ENCODE results near the gene BCL2L1.

The BCL2L1 gene

DNA sequence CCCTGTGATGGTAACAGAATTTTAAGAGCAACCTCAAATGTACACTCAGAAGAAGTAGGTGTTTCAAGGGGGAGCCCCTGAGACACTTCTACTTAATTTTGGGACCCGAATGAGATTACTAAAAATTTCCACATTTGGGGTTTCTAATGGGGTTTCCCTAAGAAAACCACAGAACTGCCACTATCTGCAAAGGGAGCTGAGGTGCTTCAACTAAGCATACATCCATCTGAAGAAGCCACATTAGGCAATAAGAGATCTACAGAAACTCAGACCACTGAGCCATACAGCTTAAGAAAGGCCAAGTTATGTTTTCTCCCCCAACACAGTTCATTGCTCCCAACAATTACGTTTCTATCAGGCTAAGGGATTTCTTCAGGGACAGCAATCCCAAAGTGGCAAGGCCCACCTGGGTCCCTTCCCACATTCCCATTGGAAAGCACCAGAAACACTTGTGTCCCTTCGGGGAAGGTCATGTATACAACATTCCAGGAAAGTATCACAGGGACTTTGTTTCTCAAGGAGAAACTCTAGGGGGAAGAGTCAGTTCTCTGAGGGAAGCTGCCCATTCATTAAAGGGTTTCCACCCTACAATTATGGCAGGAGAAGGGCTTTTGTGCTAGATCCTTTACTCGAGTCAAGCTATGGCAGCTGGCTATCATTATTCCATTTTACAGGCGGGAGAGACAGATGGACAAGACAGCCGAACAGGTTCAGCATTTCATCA, 5.0 kb downstream of the BCL2L1 start:
- TF ChIP-seq, protein P1, sequence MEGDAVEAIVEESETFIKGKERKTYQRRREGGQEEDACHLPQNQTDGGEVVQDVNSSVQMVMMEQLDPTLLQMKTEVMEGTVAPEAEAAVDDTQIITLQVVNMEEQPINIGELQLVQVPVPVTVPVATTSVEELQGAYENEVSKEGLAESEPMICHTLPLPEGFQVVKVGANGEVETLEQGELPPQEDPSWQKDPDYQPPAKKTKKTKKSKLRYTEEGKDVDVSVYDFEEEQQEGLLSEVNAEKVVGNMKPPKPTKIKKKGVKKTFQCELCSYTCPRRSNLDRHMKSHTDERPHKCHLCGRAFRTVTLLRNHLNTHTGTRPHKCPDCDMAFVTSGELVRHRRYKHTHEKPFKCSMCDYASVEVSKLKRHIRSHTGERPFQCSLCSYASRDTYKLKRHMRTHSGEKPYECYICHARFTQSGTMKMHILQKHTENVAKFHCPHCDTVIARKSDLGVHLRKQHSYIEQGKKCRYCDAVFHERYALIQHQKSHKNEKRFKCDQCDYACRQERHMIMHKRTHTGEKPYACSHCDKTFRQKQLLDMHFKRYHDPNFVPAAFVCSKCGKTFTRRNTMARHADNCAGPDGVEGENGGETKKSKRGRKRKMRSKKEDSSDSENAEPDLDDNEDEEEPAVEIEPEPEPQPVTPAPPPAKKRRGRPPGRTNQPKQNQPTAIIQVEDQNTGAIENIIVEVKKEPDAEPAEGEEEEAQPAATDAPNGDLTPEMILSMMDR (IDR thresholded peaks at IDR 0.05; ENCODE audit: insufficient read depth, low read length, poor library complexity, severe bottlenecking), result no peak
- Histone ChIP-seq H3K4me3 (replicated peaks; ENCODE audit: low read depth, low read length) (peak overlapping the region; percentile 46), H3K27me3 (replicated peaks; ENCODE audit: control insufficient read depth, insufficient read depth, low read length) (no peaks in the 10 kb centered on the region), H3K36me3 (ENCODE audit: control insufficient read depth, insufficient read depth, low read length) (peaks cover 10% of the 10 kb centered on the region)
- DNase-seq (ENCODE audit: extremely low read depth, insufficient read length), result peak; percentile 52

DNA sequence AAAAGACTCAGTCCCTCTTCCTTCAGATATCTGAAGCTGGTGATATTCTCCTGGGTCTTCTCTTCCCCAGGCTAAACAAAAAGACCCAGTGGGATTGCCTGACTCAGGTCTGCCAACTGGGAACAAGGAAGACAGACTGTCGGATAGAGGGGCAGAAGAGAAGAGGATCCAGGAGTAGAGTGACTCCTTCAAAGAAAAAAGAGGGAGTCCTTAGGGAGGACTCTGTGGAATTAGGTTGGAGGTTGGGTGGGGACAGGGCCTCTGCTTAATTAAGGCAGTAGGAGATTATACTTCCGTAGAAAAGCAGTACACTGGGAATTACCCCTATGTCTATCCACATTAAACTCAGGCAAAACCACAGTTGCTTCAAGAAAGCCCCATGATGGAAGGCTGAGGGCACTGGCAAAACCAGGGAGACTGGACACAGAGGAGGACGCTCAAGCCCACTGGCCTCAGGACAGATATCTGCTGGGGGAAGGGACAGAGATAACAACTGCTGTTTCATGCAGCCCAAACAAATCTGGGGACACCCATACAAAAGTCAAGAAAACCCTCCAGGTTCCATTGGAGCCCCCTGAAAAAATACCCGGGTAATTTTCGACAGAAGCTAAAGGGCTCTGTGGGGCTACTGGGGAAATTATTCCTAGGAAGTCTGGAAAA, 5.7 kb downstream of the BCL2L1 start:
- TF ChIP-seq, protein P1 (IDR thresholded peaks at IDR 0.05; ENCODE audit: insufficient read depth, low read length, poor library complexity, severe bottlenecking), result no peak
- DNase-seq (ENCODE audit: extremely low read depth, insufficient read length), result no peak
- H3K36me3 ChIP-seq (ENCODE audit: control insufficient read depth, insufficient read depth, low read length), result peaks cover 10% of the 10 kb centered on the region
- H3K4me3 ChIP-seq (replicated peaks; ENCODE audit: low read depth, low read length), result peak overlapping the region; percentile 15
- no peaks in the 10 kb centered on the region for H3K27me3 ChIP-seq (replicated peaks; ENCODE audit: control insufficient read depth, insufficient read depth, low read length)

DNA sequence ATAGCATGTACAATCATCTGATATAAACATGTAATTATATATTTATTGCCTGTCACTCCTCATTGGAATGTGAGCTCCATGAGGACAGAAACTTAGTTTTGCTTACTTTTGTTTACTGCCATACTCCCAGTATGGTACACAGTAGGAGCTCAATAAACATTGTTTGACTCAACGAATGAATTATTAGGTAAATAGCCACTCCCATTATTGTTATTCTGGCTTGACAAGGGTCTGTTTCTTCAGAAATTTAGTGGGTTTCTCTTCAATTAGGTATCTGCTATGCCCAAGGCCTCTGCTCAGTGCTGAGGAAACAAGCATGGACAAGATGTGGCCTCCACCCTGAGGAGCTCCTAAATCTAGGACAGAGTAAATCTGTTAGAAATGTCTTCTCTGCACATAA, 6.3 kb downstream of the BCL2L1 start:
- Histone ChIP-seq H3K4me3 (replicated peaks; ENCODE audit: low read depth, low read length) (peak overlapping the region; percentile 9), H3K27me3 (replicated peaks; ENCODE audit: control insufficient read depth, insufficient read depth, low read length) (no peaks in the 10 kb centered on the region), H3K36me3 (ENCODE audit: control insufficient read depth, insufficient read depth, low read length) (peaks cover 10% of the 10 kb centered on the region)
- no peak for DNase-seq (ENCODE audit: extremely low read depth, insufficient read length)
- TF ChIP-seq, protein P1 (IDR thresholded peaks at IDR 0.05; ENCODE audit: insufficient read depth, low read length, poor library complexity, severe bottlenecking), result no peak

DNA sequence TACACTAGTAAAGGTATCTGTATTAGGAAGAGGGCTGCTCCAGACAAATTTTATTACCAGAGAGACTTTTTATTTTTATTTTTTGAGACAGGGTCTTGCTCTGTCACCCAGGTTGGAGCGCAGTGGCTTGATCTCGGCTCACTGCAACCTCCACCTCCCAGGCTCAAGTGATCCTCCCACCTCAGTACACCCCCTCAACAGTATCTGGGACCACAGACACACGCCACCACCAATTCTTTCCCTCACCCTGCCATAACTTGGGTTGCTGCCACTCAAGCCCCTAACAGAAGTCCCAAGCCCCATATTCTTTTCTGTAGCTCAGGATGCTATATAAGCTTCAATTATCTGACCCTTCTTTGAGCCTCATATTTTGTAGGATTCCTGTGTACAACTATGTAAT, 6.9 kb downstream of the BCL2L1 start:
- no peak for DNase-seq (ENCODE audit: extremely low read depth, insufficient read length)
- H3K27me3 ChIP-seq (replicated peaks; ENCODE audit: control insufficient read depth, insufficient read depth, low read length), result no peaks in the 10 kb centered on the region
- no peak overlapping the region for H3K4me3 ChIP-seq (replicated peaks; ENCODE audit: low read depth, low read length)
- TF ChIP-seq, protein P1 (IDR thresholded peaks at IDR 0.05; ENCODE audit: insufficient read depth, low read length, poor library complexity, severe bottlenecking), result no peak
- H3K36me3 ChIP-seq (ENCODE audit: control insufficient read depth, insufficient read depth, low read length), result peaks cover 10% of the 10 kb centered on the region

DNA sequence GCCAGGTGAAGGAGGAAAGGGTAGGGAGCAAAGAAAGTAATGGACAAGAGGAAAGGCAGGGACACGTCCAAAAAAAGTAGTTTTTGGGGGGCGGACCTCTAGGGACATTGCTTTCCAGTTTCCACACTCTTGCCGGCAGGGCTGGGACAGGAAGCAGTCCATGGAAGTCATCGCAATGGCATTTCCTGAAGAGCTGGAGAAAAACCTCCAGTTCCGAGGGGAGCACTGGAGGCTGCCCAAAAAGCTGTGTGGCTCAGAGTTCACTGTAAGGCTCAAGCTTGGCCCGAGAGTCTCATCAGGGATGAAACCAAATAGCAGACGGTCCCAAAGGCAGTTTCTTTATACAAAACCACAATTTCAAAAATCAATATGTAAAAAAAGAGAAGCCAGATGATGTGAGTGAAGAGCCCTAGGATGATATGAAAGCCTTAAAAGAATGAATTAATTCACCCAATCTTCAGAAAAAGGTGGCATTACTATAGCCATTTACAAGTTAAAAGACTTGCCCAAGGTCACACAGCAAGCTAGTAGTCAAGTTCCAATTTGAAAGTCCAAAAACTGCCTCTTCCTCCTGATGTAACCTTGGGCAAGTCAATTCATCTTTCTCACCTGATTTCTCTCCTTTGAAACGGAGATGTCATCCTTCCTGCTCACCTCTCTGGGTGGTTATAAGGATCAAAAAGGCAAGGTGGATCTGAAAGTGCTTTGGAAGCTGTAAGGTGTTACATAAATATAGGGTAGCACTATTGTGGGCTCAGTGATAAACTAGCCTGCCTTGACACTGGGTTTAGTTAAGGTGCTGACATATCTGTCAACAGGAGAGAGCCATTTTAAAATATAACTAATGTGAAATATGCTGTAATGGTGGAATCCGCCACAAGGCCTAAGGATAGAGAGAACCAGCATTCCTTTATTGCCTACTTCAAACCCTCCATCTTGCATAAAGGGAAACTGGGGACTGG, 9.1 kb downstream of the BCL2L1 start:
- DNase-seq (ENCODE audit: extremely low read depth, insufficient read length), result no peak
- Histone ChIP-seq H3K27me3 (replicated peaks; ENCODE audit: control insufficient read depth, insufficient read depth, low read length) (no peaks in the 10 kb centered on the region), H3K36me3 (ENCODE audit: control insufficient read depth, insufficient read depth, low read length) (peaks cover 8% of the 10 kb centered on the region), H3K4me3 (replicated peaks; ENCODE audit: low read depth, low read length) (no peak overlapping the region)
- TF ChIP-seq, protein P1 (IDR thresholded peaks at IDR 0.05; ENCODE audit: insufficient read depth, low read length, poor library complexity, severe bottlenecking), result no peak
